H9 (cell line): ENCODE results near the gene GPR157. TPM values are rescaled to one million over a fixed set of nuclear protein-coding genes. Genes with fewer than 3 reads are reported as not detected.

Experiments used
- DNase-seq: peaks from one replicate; pipeline ENCODE4 v3.0.0-alpha.2; 2017
- H2AFZ ChIP-seq: one replicate; pipeline ENCODE4 v1.6.1; 2013; ENCODE audit warnings: mild to moderate bottlenecking, low read length, control low read depth, moderate library complexity
- H2AK5ac ChIP-seq: 2 replicates; pipeline ENCODE4 v1.6.1; 2013; ENCODE audit warnings: low read length, control low read depth, mixed read lengths; ENCODE audit not compliant: insufficient read length
- H2BK120ac ChIP-seq: one replicate; pipeline ENCODE4 v1.6.1; 2013; ENCODE audit warnings: low read depth, mild to moderate bottlenecking, low read length, control low read depth, inconsistent platforms; ENCODE audit not compliant: poor library complexity, severe bottlenecking
- H2BK12ac ChIP-seq: 2 replicates; pipeline ENCODE4 v1.6.1; 2013; ENCODE audit warnings: low read length, control low read depth, mixed read lengths, low read depth; ENCODE audit not compliant: insufficient read length
- H2BK15ac ChIP-seq: 2 replicates; pipeline ENCODE4 v1.6.1; 2013; ENCODE audit warnings: low read depth, low read length, control low read depth
- H2BK20ac ChIP-seq: one replicate; pipeline ENCODE4 v1.6.1; 2013; ENCODE audit warnings: low read depth, mild to moderate bottlenecking, low read length, control low read depth, inconsistent platforms; ENCODE audit not compliant: poor library complexity, severe bottlenecking
- H2BK5ac ChIP-seq: 2 replicates; pipeline ENCODE4 v1.6.1; 2013; ENCODE audit warnings: low read length, control low read depth, mixed read lengths; ENCODE audit not compliant: insufficient read length
- H3K14ac ChIP-seq: 2 replicates; pipeline ENCODE4 v1.6.1; 2013; ENCODE audit warnings: low read length, control low read depth; ENCODE audit not compliant: insufficient read depth
- H3K18ac ChIP-seq: 2 replicates; pipeline ENCODE4 v1.6.1; 2013; ENCODE audit warnings: low read depth, mild to moderate bottlenecking, mixed read lengths, low read length, control low read depth; ENCODE audit not compliant: insufficient read length
- H3K23ac ChIP-seq: 2 replicates; pipeline ENCODE4 v1.6.1; 2013; ENCODE audit warnings: low read length, control low read depth, mixed read lengths, low read depth; ENCODE audit not compliant: insufficient read length
- H3K23me2 ChIP-seq: 2 replicates; pipeline ENCODE4 v1.6.1; 2013; ENCODE audit warnings: low read depth, mild to moderate bottlenecking, mixed read lengths, low read length, control low read depth; ENCODE audit not compliant: insufficient read length, poor library complexity, severe bottlenecking
- H3K27ac ChIP-seq: 2 replicates; pipeline ENCODE4 v1.5.1; 2013; ENCODE audit warnings: low read length, control low read depth, mixed read lengths, low read depth; ENCODE audit not compliant: insufficient read length
- H3K27me3 ChIP-seq: 2 replicates; pipeline ENCODE4 v1.6.1; 2013; ENCODE audit warnings: low read length, control low read depth, inconsistent platforms; ENCODE audit not compliant: insufficient read depth
- H3K4ac ChIP-seq: 2 replicates; pipeline ENCODE4 v1.6.1; 2013; ENCODE audit warnings: low read depth, mild to moderate bottlenecking, control low read depth, inconsistent platforms, low read length, moderate library complexity
- H3K4me1 ChIP-seq: 2 replicates; pipeline ENCODE4 v1.6.1; 2013; ENCODE audit warnings: low read length, control low read depth, inconsistent platforms; ENCODE audit not compliant: insufficient read depth
- H3K4me2 ChIP-seq: 2 replicates; pipeline ENCODE4 v1.6.1; 2013; ENCODE audit warnings: low read length, control low read depth, mixed read lengths; ENCODE audit not compliant: insufficient read length, insufficient read depth
- H3K56ac ChIP-seq: 2 replicates; pipeline ENCODE4 v1.6.1; 2013; ENCODE audit warnings: low read depth, mild to moderate bottlenecking, mixed read lengths, low read length, control low read depth; ENCODE audit not compliant: insufficient read length
- H3K79me1 ChIP-seq: 2 replicates; pipeline ENCODE4 v1.6.1; 2013; ENCODE audit warnings: low read depth, mild to moderate bottlenecking, moderate library complexity, low read length, control low read depth, inconsistent platforms; ENCODE audit not compliant: insufficient read depth, poor library complexity, severe bottlenecking
- H3K79me2 ChIP-seq: 2 replicates; pipeline ENCODE4 v1.6.1; 2013; ENCODE audit warnings: low read length, control low read depth, inconsistent platforms; ENCODE audit not compliant: insufficient read depth
- H3K9ac ChIP-seq: 2 replicates; pipeline ENCODE4 v1.6.1; 2013; ENCODE audit warnings: low read length, control low read depth, mixed read lengths; ENCODE audit not compliant: insufficient read length; ENCODE audit errors: extremely low read depth
- H3K9me3 ChIP-seq: one replicate; pipeline ENCODE4 v1.6.1; 2013; ENCODE audit warnings: low read depth, low read length, inconsistent platforms; ENCODE audit not compliant: control insufficient read depth
- H3T11ph ChIP-seq: one replicate; pipeline ENCODE4 v1.6.1; 2013; ENCODE audit warnings: mild to moderate bottlenecking, low read length, control low read depth, inconsistent platforms
- H4K20me1 ChIP-seq: one replicate; pipeline ENCODE4 v1.6.1; 2013; ENCODE audit not compliant: control insufficient read depth, insufficient read length, insufficient read depth
- H4K5ac ChIP-seq: 2 replicates; pipeline ENCODE4 v1.6.1; 2013; ENCODE audit warnings: low read depth, mild to moderate bottlenecking, mixed read lengths, low read length, control low read depth; ENCODE audit not compliant: insufficient read length
- H4K8ac ChIP-seq: replicated peaks from 2 replicates; pipeline ENCODE4 v1.6.1; 2013; ENCODE audit warnings: low read length, control low read depth, mixed read lengths, low read depth; ENCODE audit not compliant: insufficient read length
- H4K91ac ChIP-seq: 2 replicates; pipeline ENCODE4 v1.6.1; 2013; ENCODE audit warnings: low read depth, mild to moderate bottlenecking, moderate library complexity, mixed read lengths, low read length, control low read depth; ENCODE audit not compliant: insufficient read length
- H3K27ac Mint-ChIP-seq, 3 experiments: 2 replicates in 2 of 3; 3 replicates in 1 of 3; pipeline ENCODE4 v1.8.0; 2020 to 2021; ENCODE audit warnings: mixed read lengths in 3 of 3, mild to moderate bottlenecking in 1 of 3, moderate library complexity in 1 of 3
- H3K27me3 Mint-ChIP-seq: 2 replicates; pipeline ENCODE4 v1.8.0; 2021; ENCODE audit warnings: low read depth, mild to moderate bottlenecking, moderate library complexity, mixed read lengths
- H3K36me3 Mint-ChIP-seq, 3 experiments: 2 replicates in 2 of 3; 3 replicates in 1 of 3; pipeline ENCODE4 v1.8.0; 2020 to 2021; ENCODE audit warnings: low read depth in 3 of 3, mixed read lengths in 3 of 3; ENCODE audit not compliant: insufficient read depth in 1 of 3
- H3K4me1 Mint-ChIP-seq, 2 experiments: 2 replicates each; pipeline ENCODE4 v1.8.0; 2020; ENCODE audit warnings: mixed read lengths in 2 of 2
- H3K4me3 Mint-ChIP-seq, 2 experiments: 2 replicates in 1 of 2; 3 replicates in 1 of 2; pipeline ENCODE4 v1.8.0; 2020 to 2021; ENCODE audit warnings: mild to moderate bottlenecking in 2 of 2, mixed read lengths in 2 of 2, moderate library complexity in 1 of 2
- H3K9me3 Mint-ChIP-seq, 2 experiments: 2 replicates in 1 of 2; 3 replicates in 1 of 2; pipeline ENCODE4 v1.8.0; 2020; ENCODE audit warnings: mild to moderate bottlenecking in 2 of 2, mixed read lengths in 2 of 2, moderate library complexity in 1 of 2
- WGBS: extraction: QIAGEN DNeasy Blood & Tissue Kit; methylation state at CpG from one replicate; pipeline ENCODE4 v1.1.7; 2013; ENCODE audit warnings: missing lambda C conversion rate, low lambda C conversion rate, mixed read lengths; ENCODE audit not compliant: insufficient read length; ENCODE audit errors: extremely low coverage; 5-methylcytosine and 5-hydroxymethylcytosine counted together
- total RNA-seq: library from RNA; stranded (reverse); gene quantifications from 2 replicates; pipeline ENCODE4 v1.2.1, GENCODE V29; 2021
- TF ChIP-seq, protein P1 (sequence below): fragments of 200-600 bp; sonication (generic); conservative IDR thresholded peaks from 3 replicates; pipeline ENCODE4 v1.8.0; 2021; ENCODE audit warnings: antibody characterized with exemption, mild to moderate bottlenecking

GPR157 gene
- total RNA-seq, 1 experiment from 2014 or later = 3.8 TPM

DNA sequence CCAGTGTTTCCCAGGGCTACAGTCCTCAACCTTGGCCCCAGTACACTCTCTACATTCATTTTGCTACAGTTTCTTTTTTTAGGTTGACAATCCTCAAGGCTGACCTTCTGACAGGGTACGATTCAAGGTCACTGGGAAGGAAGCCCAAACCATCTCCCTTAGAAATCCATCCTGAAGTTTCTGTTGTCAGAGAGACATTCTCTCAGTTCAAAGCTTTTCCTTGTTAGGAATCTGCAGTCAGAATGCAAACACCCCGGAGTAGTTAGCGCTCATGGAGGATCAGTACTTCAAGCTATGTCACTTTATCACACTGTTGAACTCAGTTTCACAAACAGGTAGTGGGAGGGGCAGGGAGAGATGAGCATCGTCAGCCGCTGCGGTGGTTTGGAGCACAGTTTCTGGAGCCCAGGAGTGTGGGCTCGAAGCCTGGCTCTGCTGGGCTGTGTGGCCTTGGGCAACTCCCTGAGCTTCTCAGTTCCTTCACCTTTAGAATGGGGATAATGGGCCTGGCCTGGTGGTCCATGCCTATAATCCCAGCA is 63.6 kb downstream of the GPR157 start:
- Histone ChIP-seq H2BK12ac (no peak overlapping the region), H3K4me1 (no peaks in the 10 kb centered on the region; the same call in 1 of the 2 replicates), H3K4me2 (no peak overlapping the region), H3K79me1 (no peaks in the 10 kb centered on the region), H3K9me3 (no peaks in the 10 kb centered on the region), H2BK120ac (no peak overlapping the region), H2BK15ac (no peak overlapping the region), H4K8ac (no peak overlapping the region), H3K27ac (no peak overlapping the region), H3K79me2 (no peaks in the 10 kb centered on the region), H2AK5ac (no peak overlapping the region), H4K5ac (no peak overlapping the region), H4K20me1 (no peaks in the 10 kb centered on the region), H3K23me2 (no peaks in the 10 kb centered on the region), H3K4ac (no peak overlapping the region), H4K91ac (no peak overlapping the region), H3K23ac (no peak overlapping the region), H3K14ac (no peak overlapping the region), H3K18ac (no peak overlapping the region), H3T11ph (no peak overlapping the region), H2BK5ac (no peak overlapping the region), H2BK20ac (no peak overlapping the region), H3K9ac (no peak overlapping the region), H3K56ac (no peak overlapping the region), H3K27me3 (no peaks in the 10 kb centered on the region), H2AFZ (no peak overlapping the region)
- Mint-ChIP-seq H3K4me1 (peaks cover 20 to 29% of the 10 kb centered on the region in 2 experiments), H3K27me3 (peaks cover 2% of the 10 kb centered on the region; the same call in 1 of the 2 replicates), H3K9me3 (no peaks in the 10 kb centered on the region), H3K27ac (peak overlapping the region in 1 of 3 experiments; percentile 45; a peak in 2 of 7 replicates), H3K4me3 (no peak overlapping the region), H3K36me3 (no peaks in the 10 kb centered on the region; a peak in 1 of 7 replicates)
- TF ChIP-seq, protein P1, sequence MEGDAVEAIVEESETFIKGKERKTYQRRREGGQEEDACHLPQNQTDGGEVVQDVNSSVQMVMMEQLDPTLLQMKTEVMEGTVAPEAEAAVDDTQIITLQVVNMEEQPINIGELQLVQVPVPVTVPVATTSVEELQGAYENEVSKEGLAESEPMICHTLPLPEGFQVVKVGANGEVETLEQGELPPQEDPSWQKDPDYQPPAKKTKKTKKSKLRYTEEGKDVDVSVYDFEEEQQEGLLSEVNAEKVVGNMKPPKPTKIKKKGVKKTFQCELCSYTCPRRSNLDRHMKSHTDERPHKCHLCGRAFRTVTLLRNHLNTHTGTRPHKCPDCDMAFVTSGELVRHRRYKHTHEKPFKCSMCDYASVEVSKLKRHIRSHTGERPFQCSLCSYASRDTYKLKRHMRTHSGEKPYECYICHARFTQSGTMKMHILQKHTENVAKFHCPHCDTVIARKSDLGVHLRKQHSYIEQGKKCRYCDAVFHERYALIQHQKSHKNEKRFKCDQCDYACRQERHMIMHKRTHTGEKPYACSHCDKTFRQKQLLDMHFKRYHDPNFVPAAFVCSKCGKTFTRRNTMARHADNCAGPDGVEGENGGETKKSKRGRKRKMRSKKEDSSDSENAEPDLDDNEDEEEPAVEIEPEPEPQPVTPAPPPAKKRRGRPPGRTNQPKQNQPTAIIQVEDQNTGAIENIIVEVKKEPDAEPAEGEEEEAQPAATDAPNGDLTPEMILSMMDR = no peak
- whole genome bisulfite sequencing = no CpG with 5 or more reads among the region's 7 CpGs
- no peak for DNase-seq
